ENCODE measurements around the gene MBTPS2.

MBTPS2 gene

DNA sequence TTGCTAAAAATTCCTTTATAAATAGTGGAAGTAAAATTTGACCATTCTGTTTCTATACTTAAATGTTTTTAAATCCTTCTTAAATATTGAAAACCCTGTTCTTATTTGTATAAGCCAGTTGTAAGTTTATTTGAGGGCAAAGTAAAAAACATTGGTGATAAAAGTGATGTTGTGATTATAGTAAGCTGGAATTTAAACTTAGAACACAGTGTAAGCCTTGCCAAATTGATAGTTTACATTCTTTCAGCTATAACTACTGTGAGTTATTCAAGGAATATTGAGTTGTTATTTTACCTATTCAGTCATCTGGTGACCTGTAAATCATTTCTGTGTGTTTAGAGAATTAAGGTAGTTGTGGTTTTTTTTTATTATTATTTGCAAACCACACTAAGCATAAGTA lies 26.0 kb downstream of the MBTPS2 start:
- TF ChIP-seq, protein P1, sequence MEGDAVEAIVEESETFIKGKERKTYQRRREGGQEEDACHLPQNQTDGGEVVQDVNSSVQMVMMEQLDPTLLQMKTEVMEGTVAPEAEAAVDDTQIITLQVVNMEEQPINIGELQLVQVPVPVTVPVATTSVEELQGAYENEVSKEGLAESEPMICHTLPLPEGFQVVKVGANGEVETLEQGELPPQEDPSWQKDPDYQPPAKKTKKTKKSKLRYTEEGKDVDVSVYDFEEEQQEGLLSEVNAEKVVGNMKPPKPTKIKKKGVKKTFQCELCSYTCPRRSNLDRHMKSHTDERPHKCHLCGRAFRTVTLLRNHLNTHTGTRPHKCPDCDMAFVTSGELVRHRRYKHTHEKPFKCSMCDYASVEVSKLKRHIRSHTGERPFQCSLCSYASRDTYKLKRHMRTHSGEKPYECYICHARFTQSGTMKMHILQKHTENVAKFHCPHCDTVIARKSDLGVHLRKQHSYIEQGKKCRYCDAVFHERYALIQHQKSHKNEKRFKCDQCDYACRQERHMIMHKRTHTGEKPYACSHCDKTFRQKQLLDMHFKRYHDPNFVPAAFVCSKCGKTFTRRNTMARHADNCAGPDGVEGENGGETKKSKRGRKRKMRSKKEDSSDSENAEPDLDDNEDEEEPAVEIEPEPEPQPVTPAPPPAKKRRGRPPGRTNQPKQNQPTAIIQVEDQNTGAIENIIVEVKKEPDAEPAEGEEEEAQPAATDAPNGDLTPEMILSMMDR (IDR thresholded peaks at IDR 0.05), result no peak

DNA sequence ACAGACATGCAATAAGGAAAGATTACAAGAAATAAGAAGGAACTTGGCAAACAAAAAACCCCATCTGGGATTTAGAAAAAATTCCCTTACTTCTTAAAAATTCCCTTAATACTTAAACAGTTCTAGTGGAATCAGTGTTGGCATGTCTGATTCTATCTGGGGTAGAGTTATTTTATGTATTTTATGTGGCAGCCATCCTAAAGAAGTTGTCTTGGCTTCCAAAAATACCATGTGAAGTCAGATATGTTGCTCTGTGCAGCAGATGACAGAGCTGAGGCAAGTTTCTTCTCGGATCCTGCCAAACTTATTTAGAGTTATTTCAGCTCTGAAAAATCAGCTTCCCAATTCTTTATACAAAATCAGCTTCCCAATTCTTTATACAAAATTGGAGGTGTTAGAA lies 31.1 kb downstream of the MBTPS2 start:
- TF ChIP-seq, protein P1 (IDR thresholded peaks at IDR 0.05), result no peak

DNA sequence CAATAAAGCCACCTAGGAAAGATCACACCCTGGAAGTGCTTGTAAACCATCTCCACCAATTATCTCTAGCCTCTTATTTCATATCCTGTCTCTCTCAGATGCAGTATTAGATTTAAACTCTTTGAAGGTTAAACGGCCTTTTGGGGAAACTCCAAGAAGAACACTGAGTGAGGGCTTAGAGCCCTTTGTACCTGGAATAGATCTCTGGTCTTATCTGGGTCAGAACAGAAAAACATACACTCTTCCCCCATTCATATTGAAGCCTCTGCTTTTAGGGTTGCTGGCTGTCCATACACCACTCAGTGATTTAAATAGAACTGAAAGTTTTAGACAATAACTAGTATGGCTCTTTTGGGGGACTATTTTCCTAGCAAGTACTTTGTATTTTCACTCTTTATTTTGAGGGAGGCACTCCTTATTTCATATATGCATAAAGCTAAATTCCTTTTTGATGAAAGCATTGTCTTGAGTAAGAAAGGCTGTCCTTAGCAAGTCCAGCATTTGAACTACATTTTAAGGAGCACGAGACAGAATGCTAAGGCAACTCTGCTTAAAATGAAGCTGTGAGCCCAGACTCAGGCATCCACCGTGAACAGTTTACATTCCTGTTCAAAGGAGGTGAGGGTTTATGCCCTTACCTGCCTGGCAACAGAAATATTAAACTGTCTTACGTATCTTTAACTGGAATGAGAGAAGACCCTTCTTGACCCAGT lies 33.8 kb downstream of the MBTPS2 start:
- TF ChIP-seq, protein P1 (IDR thresholded peaks at IDR 0.05), result no peak

DNA sequence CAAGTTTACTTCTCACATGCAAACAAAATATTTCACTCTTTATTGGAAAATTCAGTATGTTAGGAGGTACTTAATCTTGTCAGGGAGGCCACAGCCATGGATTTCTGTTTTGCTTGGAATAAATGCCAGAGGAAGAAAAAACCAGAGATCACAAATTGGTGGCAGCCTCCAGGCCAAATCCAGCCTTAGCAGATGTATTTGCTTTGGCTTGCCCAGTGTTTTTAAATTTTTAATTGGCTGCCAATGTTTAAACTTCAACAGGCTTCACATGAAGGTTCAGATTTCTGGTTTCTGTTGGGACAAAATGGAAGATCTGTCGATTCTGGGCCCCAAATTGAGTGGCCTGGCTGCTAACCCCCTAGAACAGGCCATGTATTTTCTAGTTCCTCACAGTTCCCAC lies 35.6 kb downstream of the MBTPS2 start:
- TF ChIP-seq, protein P1 (IDR thresholded peaks at IDR 0.05), result no peak

DNA sequence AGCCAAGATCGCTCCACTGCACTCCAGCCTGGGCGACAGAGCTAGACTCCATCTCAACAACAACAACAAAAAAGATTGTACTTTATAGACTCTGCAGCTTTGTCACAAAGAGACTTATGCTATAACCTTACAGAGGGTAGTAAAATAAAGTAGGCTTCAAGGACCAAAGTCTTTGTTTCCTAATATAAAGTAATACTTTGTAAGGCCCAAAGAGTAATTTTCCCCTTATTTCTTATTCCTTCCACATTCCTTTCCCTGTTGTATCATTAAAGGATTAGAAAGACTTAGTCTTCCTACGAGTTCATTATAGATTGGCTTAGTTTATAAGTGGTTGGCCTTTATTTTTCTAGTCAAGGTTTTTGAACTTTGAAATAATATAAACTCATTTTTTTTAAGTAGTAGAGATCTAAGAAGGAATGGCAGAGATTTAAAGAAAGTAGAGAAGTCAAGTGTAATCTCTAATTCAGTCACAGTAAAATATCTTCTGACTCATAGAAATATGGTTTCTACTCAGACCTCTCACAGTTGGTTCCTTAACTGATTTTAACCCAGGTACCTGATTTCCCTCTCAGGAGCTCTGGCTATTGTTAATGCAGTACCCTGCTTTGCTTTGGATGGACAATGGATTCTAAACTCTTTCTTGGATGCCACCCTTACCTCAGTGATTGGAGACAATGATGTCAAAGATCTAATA lies 42.6 kb downstream of the MBTPS2 start:
- TF ChIP-seq, protein P1 (IDR thresholded peaks at IDR 0.05), result no peak

DNA sequence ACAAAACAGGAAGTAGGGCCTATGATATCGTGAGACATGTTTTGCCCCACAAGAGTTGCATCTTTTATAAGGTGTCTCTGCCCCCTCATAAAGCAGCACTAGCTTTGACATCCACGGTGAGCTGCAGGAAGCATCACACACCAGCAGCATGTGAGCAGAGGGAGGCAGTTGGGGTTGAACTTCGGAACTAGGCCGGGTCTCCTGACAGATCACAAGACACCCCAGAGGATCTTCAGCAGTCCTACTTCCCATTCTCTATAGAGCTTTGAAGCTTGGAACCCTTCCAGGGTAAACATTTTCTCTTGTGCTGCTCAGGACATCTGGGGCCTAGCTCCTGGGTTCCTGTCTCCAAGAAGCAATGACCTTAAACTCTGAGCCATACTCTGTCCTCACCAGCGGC lies 43.8 kb downstream of the MBTPS2 start:
- TF ChIP-seq, protein P1 (IDR thresholded peaks at IDR 0.05), result no peak

DNA sequence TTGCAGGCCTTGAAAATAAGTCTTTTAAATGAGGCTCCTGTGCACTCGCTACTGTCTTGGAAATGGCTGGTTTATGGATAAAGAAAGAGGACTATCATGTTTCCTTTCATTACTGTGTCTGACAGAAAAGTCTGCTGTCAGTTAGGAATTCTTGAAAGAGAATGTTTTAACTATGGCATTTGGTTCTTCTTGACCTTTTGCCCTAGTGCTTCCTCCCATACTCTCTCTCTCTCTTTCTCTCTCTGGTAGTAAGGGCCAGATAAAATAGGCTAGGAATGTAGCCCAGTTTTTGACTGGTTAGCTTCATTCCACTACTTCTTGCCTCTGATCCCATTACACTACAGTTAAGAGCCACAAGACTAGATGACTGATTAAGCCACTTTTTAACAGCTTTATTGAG lies 46.2 kb downstream of the MBTPS2 start:
- TF ChIP-seq, protein P1 (IDR thresholded peaks at IDR 0.05), result no peak
